Astrocyte of the cerebellum (primary cell): ENCODE results near the gene NRBF2.

Source experiments
- DNase-seq: peaks from one replicate; pipeline ENCODE4 v3.0.0-alpha.2; 2011; ENCODE audit warnings: low read depth
- H3K4me3 ChIP-seq: 2 replicates; pipeline ENCODE4 v1.5.1; 2011; ENCODE audit warnings: mild to moderate bottlenecking, low read depth, low read length, moderate library complexity
- CTCF ChIP-seq: IDR thresholded peaks from 2 replicates; pipeline ENCODE4 v1.5.1; 2012; ENCODE audit warnings: low read length, low read depth, moderate library complexity, mild to moderate bottlenecking; ENCODE audit errors: missing control alignments
- in situ Hi-C: cut with HindIII; loops from 2 replicates; pipeline ENCODE4 v1.10.0; 2017; ENCODE audit warnings: low sequenced_read_pairs

NRBF2 gene

GRCh38 chr10:63133821-63134557, 861 bp downstream of the NRBF2 start:
- no peak for TF ChIP-seq CTCF
- H3K4me3 ChIP-seq = peak overlapping the region; percentile 91
- in situ Hi-C loops = no loop called here
- DNase-seq = no peak

GRCh38 chr10:63137306-63137705, 4.2 kb downstream of the NRBF2 start:
- in situ Hi-C loops = no loop called here
- no peak for DNase-seq
- no peak overlapping the region for H3K4me3 ChIP-seq
- no peak for TF ChIP-seq CTCF

- TF ChIP-seq CTCF = no peak
- no peak overlapping the region for H3K4me3 ChIP-seq
- in situ Hi-C loops = no loop called here
- DNase-seq = no peak
Observed at GRCh38 chr10:63140077-63140476, 6.9 kb downstream of the NRBF2 start.

GRCh38 chr10:63142136-63142535, 9.0 kb downstream of the NRBF2 start:
- no peak for DNase-seq
- in situ Hi-C loops = no loop called here
- no peak for TF ChIP-seq CTCF
- no peak overlapping the region for H3K4me3 ChIP-seq

- DNase-seq = no peak
- TF ChIP-seq CTCF = no peak
- in situ Hi-C loops = no loop called here
- H3K4me3 ChIP-seq = no peak overlapping the region
Observed at GRCh38 chr10:63143987-63144386, 10.9 kb downstream of the NRBF2 start.

GRCh38 chr10:63145782-63146181, 12.7 kb downstream of the NRBF2 start:
- no peak for TF ChIP-seq CTCF
- H3K4me3 ChIP-seq = no peak overlapping the region
- in situ Hi-C loops = no loop called here
- DNase-seq = no peak
